Activated CD8-positive, alpha-beta memory T cell treated with anti-CD3 and anti-CD28 coated beads, Interleukin-2, amount 50 U/mL, for 24 hours (primary cell): ENCODE data around the gene ZNF525.
"Not testable (repeated sequence)": the region's sequence is repeated elsewhere in the genome, so short reads cannot be mapped to it uniquely, and the experiment has no call there.

ENCODE experiments used
- DNase-seq: peaks from one replicate; pipeline ENCODE4 v3.0.0-alpha.2; 2020; ENCODE audit errors: extremely low read depth

Gene ZNF525

GRCh38 chr19:53395840-53396524 lies 30.5 kb downstream of the ZNF525 start:
- DNase-seq: not testable (repeated sequence)

- no peak for DNase-seq
These were observed 31.0 kb downstream of the ZNF525 start for GRCh38 chr19:53396525-53396868.

GRCh38 chr19:53397918-53398317 lies 32.4 kb downstream of the ZNF525 start:
- not testable (repeated sequence) for DNase-seq

GRCh38 chr19:53409505-53410204 lies 44.1 kb downstream of the ZNF525 start:
- no peak for DNase-seq

- not testable (repeated sequence) for DNase-seq
These were observed 55.2 kb downstream of the ZNF525 start for GRCh38 chr19:53420520-53421315.

- DNase-seq: no peak
These were observed 57.0 kb downstream of the ZNF525 start for GRCh38 chr19:53422551-53422950.

GRCh38 chr19:53423074-53423473 lies 57.6 kb downstream of the ZNF525 start:
- DNase-seq: not testable (repeated sequence)

GRCh38 chr19:53423680-53424079 lies 58.2 kb downstream of the ZNF525 start:
- DNase-seq: not testable (repeated sequence)

GRCh38 chr19:53424968-53425597 lies 59.6 kb downstream of the ZNF525 start:
- DNase-seq: peak; percentile 15

GRCh38 chr19:53431399-53432087 lies 66.0 kb downstream of the ZNF525 start, which contains the start of gene ZNF761:
Gene ZNF761 (plus strand): TSS chr19:53431984. CDS start chr19:53447269, 15,285 bp downstream.
- peak; percentile 90 for DNase-seq

GRCh38 chr19:53432088-53432661 lies 66.7 kb downstream of the ZNF525 start:
- no peak for DNase-seq
